Heart left ventricle (tissue), 16 donors: Measurements from ENCODE around the gene ZNF77. TPM values are rescaled to one million over a fixed set of nuclear protein-coding genes. Genes with fewer than 3 reads are reported as not detected.

Experiments used
- ATAC-seq, 4 donors: fragments of 200-7000 bp; cut with Tn5 transposase; one replicate each; pipeline ENCODE4 v1.9.1; 2020 to 2022; ENCODE audit warnings: moderate library complexity in 4 of 4, mild to moderate bottlenecking in 3 of 4, moderate number of reproducible peaks in 1 of 4
- DNase-seq, 5 donors: peaks; one replicate each; pipeline ENCODE4 v3.0.0-alpha.2; 2020
- H3K27ac ChIP-seq, 12 donors: fragments of 200-600 bp; sonication (generic) in 4 of 12; one replicate each; pipeline versions ENCODE4 v1.5.0 to v1.8.0; 2016 to 2022; ENCODE audit warnings: mild to moderate bottlenecking in 2 of 12
- H3K27me3 ChIP-seq, 9 donors: fragments of 200-600 bp; sonication (generic) in 2 of 9; one replicate each; pipeline versions ENCODE4 v1.5.1 to v1.8.0; 2016 to 2022; ENCODE audit warnings: mild to moderate bottlenecking in 3 of 9
- H3K36me3 ChIP-seq, 9 donors: fragments of 200-600 bp; sonication (generic) in 2 of 9; one replicate each; pipeline versions ENCODE4 v1.5.0 to v1.8.0; 2018 to 2022; ENCODE audit warnings: mild to moderate bottlenecking in 2 of 9
- H3K4me1 ChIP-seq, 12 donors: fragments of 200-600 bp; sonication (generic) in 4 of 12; one replicate each; pipeline versions ENCODE4 v1.5.0 to v1.8.0; 2016 to 2022; ENCODE audit warnings: mild to moderate bottlenecking in 3 of 12
- H3K4me3 ChIP-seq, 12 donors: fragments of 200-600 bp; sonication (generic) in 4 of 12; one replicate each; pipeline versions ENCODE4 v1.5.0 to v1.8.0; 2017 to 2022; ENCODE audit warnings: mild to moderate bottlenecking in 9 of 12, moderate library complexity in 4 of 12
- H3K9me3 ChIP-seq, 12 donors: fragments of 200-600 bp; sonication (generic) in 4 of 12; one replicate each; pipeline versions ENCODE4 v1.5.0 to v1.8.0; 2016 to 2022; ENCODE audit warnings: mild to moderate bottlenecking in 1 of 12
- CTCF ChIP-seq, 12 donors: fragments of 200-600 bp; sonication (generic) in 4 of 12; IDR thresholded peaks; one replicate each; pipeline versions ENCODE4 v1.5.0 to v1.8.0; 2018 to 2022; ENCODE audit warnings: antibody characterized with exemption in 12 of 12, mild to moderate bottlenecking in 5 of 12
- POLR2A ChIP-seq, 2 donors: fragments of 450-650 bp; IDR thresholded peaks; one replicate each; pipeline ENCODE4 v1.6.1; 2017; ENCODE audit warnings: antibody characterized with exemption in 2 of 2, mild to moderate bottlenecking in 2 of 2, moderate library complexity in 2 of 2
- whole genome bisulfite sequencing, 4 donors: extraction: QIAGEN DNeasy Blood & Tissue Kit in 2 of 4; methylation state at CpG; one replicate each; pipeline versions ENCODE4 v1.1.5 to v1.1.7; 2013 to 2018; 5-methylcytosine and 5-hydroxymethylcytosine counted together
- intact Hi-C, 10 donors: fragments of 100-400 bp; cut with DNase I; formaldehyde crosslinking; loops; one replicate each; pipeline versions ENCODE4 v1.11.1 to v1.14.2; 2022
- polyA plus RNA-seq, 2 donors: library from polyadenylated mRNA; stranded (reverse); fragments of 200-250 nt; gene quantifications; one replicate each; pipeline ENCODE4 v1.2.3, GENCODE V29; 2013
- total RNA-seq, 9 donors: library from RNA; depleted of rRNA in 2 of 9; stranded (reverse); fragments of >200 nt in 2 of 9; fragmentation: NEBNext Ultra II Directional in 3 of 9; extraction: Animal tissue kit (Norgen Biotek cat#: 25700) in 3 of 9; gene quantifications; one replicate each; pipeline versions ENCODE4 v1.1.0 to v1.2.4, GENCODE V29; 2016 to 2023
- donor health status: ischemic (EF 13 %, LVEDD 7.1; RV severe dilation, severe dysfunction).
- donor health status: healthy with polysubstance abuse.
- donor health status: DM: no; HTN: yes; CAD: no.
- donor health status: DM: no; HTN: no; CAD: no.
- donor health status: ischemic (EF 25% LVEDD 6.9; RV normal size, moderate dysfunction).
- donor health status: ischemic (EF 25% LVEDD 5.7; RV mildly dilated, moderate dysfunction).
- donor health status: healthy.
- donor health status: DM: yes; HTN: yes; CAD: no.
- donor health status: ischemic (EF 35%, LVEDD 5.7; RV mildly dilated, moderate dysfunction).
- donor health status: nonischemic (EF 11% LVEDD 7.7; RV severe dilation, severe dysfunction).
- donor health status: DM: yes; HTN: yes; CAD: no.
- donor health status: PGD.
- donor health status: ischemic (EF 29% LVEDD 5.4; RV normal size, mild dysfunction).
- donor health status: nonischemic (EF 23%, LVEDD 6.1; RV moderate dilation, normal function).

ZNF77 gene
- total and polyA plus RNA-seq, 11 donors = 1.7 to 3.2 (median 2.3) TPM

GRCh38 chr19:2977746-2978138 lies 33.0 kb upstream of the ZNF77 start:
- H3K27me3 ChIP-seq = no peaks in the 10 kb centered on the region
- 53 to 64% (median 59%) methylated on average over 10 of the region's 10 CpGs for WGBS, 4 donors
- TF ChIP-seq POLR2A (IDR thresholded peaks at IDR 0.05) (no peak), CTCF (IDR thresholded peaks at IDR 0.05) (no peak)
- peak overlapping the region in 9 of 12 donors; percentile 6 to 64 (median 54) for H3K27ac ChIP-seq
- H3K4me1 ChIP-seq = peaks cover 16 to 62% (median 48%) of the 10 kb centered on the region in 12 donors
- DNase-seq (no peak), ATAC-seq (no peak)
- H3K4me3 ChIP-seq = peak overlapping the region in 8 of 12 donors; percentile 2 to 71 (median 62)
- no peaks in the 10 kb centered on the region for H3K36me3 ChIP-seq
- no peaks in the 10 kb centered on the region for H3K9me3 ChIP-seq
- intact Hi-C loops = loop anchor here in 3 of 10 donors (1.0 to 5.0 kb wide), 3 partner anchors 27 to 60 kb away; no protein-coding TSS in a partner anchor

DNA sequence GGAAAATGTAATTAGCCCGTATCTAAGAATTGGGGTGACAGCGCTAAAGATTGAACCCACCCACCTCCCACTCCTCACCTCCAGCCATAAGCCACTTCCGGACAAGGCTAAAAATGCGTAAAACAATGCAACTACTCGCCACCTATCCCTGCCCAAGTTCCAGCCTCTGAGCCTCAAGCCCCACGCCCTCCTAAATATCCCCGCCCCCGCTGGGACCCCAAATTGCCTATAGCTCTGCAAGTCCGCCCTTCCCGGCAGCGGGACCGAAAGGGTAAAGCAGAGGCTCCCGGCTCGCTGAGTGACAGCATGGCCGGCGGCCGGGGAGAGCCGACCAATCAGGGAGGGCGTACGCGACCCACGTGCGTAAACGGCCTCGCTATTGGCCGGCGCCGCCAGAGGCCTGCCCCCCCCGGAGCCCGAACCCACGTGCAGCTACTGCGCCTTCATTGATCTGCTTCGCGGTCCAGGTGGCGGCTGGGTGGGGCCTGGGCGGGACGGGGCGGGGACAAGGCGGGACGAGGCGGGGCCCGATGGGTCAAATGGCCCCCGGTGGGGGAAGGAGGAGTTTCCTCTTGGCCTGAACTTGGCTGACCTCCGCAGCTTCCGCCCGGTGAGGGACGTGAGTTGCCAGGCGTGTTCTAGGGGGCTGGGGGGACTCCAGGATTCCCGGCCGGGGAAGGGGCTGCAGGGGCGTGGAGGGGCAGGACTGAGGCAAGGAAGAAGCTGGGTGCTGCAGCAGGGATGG lies 32.4 kb upstream of the ZNF77 start, which contains the start of gene TLE6:
TSS of gene TLE6 (plus strand) at position 564 of the 745 bp plus-strand sequence. CDS start 670 bp downstream, outside the sequence.
- peak; percentile 96 to 97 (median 96) for ATAC-seq
- WGBS, 4 donors = 0 to 2% (median 1%) methylated on average over 29 to 51 of the region's 51 CpGs
- intact Hi-C loops = loop anchor here in 3 of 10 donors (1.0 to 5.0 kb wide), 3 partner anchors 27 to 60 kb away; no protein-coding TSS in a partner anchor
- DNase-seq = peak; percentile 96 to 99 (median 98)
- Histone ChIP-seq H3K36me3 (no peaks in the 10 kb centered on the region), H3K9me3 (no peaks in the 10 kb centered on the region), H3K4me3 (peak within 1 kb of the TSS; percentile 11 to 73 (median 59)), H3K4me1 (peaks cover 13 to 62% (median 48%) of the 10 kb centered on the region in 12 donors), H3K27me3 (no peaks in the 10 kb centered on the region), H3K27ac (peak within 1 kb of the TSS in 9 of 12 donors; percentile 31 to 73 (median 55))
- no peak for TF ChIP-seq CTCF (IDR thresholded peaks at IDR 0.05)
- peak in 1 of 2 donors; percentile 22 for TF ChIP-seq POLR2A (IDR thresholded peaks at IDR 0.05)

DNA sequence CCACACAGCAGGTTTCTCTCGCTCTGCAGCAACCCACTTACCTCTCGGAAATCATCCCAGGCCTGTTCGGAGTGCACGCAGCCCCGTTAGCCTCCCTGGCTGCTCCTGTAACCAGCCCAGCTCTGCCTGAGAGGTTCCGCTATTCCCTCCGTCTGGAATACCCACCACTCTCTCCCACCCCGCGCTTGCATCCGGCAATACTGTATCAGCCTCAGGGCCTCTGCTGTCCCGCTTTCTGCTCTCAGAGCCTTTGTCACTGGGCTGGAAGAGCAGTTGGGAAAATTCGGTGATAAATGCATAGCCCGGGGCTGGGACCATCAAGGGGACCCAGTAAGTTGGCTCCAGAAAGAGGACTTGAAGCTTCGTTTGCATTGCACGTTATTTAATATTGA lies 31.8 kb upstream of the ZNF77 start:
- intact Hi-C loops = loop anchor here in 2 of 10 donors (2.0 to 5.0 kb wide), 2 partner anchors 60 to 61 kb away; no protein-coding TSS in a partner anchor
- ATAC-seq (no peak), DNase-seq (no peak)
- Histone ChIP-seq H3K36me3 (no peaks in the 10 kb centered on the region), H3K27me3 (no peaks in the 10 kb centered on the region), H3K9me3 (no peaks in the 10 kb centered on the region), H3K4me1 (peaks cover 13 to 64% (median 53%) of the 10 kb centered on the region in 12 donors), H3K27ac (peak overlapping the region in 9 of 12 donors; percentile 4 to 73 (median 54)), H3K4me3 (peak overlapping the region; percentile 11 to 73 (median 59))
- no peak for TF ChIP-seq CTCF (IDR thresholded peaks at IDR 0.05)
- no peak for TF ChIP-seq POLR2A (IDR thresholded peaks at IDR 0.05)
- 9 to 11% (median 9%) methylated on average over 15 of the region's 15 CpGs for WGBS, 4 donors
